ENCODE measurements around the gene HNRNPA3.

DNA sequence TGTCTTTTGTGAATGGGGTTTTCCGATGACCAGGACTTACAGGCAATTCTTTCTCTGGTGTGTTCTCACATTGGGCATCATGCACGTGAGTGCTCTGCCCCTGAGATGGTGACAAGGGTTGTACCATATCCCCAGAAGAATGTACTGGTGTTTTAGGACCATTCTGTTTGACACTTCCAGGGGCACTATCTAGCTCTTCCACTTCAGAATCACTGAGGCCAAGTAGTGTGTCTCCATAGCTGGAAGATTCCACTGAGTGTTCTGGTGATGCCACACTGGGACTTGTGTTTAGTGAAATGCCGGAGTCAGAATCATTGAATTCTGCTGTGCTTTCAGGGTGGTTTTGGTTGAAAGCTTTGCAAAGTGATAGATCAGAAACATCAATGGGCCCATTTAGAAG lies 18.7 kb downstream of the HNRNPA3 start:
- TF ChIP-seq, protein P1, sequence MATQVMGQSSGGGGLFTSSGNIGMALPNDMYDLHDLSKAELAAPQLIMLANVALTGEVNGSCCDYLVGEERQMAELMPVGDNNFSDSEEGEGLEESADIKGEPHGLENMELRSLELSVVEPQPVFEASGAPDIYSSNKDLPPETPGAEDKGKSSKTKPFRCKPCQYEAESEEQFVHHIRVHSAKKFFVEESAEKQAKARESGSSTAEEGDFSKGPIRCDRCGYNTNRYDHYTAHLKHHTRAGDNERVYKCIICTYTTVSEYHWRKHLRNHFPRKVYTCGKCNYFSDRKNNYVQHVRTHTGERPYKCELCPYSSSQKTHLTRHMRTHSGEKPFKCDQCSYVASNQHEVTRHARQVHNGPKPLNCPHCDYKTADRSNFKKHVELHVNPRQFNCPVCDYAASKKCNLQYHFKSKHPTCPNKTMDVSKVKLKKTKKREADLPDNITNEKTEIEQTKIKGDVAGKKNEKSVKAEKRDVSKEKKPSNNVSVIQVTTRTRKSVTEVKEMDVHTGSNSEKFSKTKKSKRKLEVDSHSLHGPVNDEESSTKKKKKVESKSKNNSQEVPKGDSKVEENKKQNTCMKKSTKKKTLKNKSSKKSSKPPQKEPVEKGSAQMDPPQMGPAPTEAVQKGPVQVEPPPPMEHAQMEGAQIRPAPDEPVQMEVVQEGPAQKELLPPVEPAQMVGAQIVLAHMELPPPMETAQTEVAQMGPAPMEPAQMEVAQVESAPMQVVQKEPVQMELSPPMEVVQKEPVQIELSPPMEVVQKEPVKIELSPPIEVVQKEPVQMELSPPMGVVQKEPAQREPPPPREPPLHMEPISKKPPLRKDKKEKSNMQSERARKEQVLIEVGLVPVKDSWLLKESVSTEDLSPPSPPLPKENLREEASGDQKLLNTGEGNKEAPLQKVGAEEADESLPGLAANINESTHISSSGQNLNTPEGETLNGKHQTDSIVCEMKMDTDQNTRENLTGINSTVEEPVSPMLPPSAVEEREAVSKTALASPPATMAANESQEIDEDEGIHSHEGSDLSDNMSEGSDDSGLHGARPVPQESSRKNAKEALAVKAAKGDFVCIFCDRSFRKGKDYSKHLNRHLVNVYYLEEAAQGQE (IDR thresholded peaks at IDR 0.05; ENCODE audit: borderline replicate concordance) = no peak
- TF ChIP-seq, protein P2, sequence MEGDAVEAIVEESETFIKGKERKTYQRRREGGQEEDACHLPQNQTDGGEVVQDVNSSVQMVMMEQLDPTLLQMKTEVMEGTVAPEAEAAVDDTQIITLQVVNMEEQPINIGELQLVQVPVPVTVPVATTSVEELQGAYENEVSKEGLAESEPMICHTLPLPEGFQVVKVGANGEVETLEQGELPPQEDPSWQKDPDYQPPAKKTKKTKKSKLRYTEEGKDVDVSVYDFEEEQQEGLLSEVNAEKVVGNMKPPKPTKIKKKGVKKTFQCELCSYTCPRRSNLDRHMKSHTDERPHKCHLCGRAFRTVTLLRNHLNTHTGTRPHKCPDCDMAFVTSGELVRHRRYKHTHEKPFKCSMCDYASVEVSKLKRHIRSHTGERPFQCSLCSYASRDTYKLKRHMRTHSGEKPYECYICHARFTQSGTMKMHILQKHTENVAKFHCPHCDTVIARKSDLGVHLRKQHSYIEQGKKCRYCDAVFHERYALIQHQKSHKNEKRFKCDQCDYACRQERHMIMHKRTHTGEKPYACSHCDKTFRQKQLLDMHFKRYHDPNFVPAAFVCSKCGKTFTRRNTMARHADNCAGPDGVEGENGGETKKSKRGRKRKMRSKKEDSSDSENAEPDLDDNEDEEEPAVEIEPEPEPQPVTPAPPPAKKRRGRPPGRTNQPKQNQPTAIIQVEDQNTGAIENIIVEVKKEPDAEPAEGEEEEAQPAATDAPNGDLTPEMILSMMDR (IDR thresholded peaks at IDR 0.05; ENCODE audit: poor library complexity, severe bottlenecking) = no peak
- no peak for TF ChIP-seq EP300 (conservative IDR thresholded peaks at IDR 0.05; ENCODE audit: poor library complexity, severe bottlenecking)
